ENCODE results near the gene HMGB4. TPM values are rescaled to one million over a fixed set of nuclear protein-coding genes. Genes with fewer than 3 reads are reported as not detected.

The HMGB4 gene
- total and polyA plus RNA-seq, 7 experiments from 2014 or later: not detected

- Mint-ChIP-seq H3K9me3 (peaks cover 0 to 3% (median 0%) of the 10 kb centered on the region in 11 donors), H3K36me3 (no peaks in the 10 kb centered on the region), H3K27me3 (peaks cover 1 to 50% (median 30%) of the 10 kb centered on the region in 5 donors), H3K4me3 (no peak overlapping the region), H3K4me1 (no peaks in the 10 kb centered on the region), H3K27ac (no peak overlapping the region)
- no peaks in the 10 kb centered on the region for H3K4me1 ChIP-seq (ENCODE audit: control insufficient read depth in 2 of 2, insufficient read depth in 2 of 2, low read length in 2 of 2)
- H3K9me3 ChIP-seq (ENCODE audit: control insufficient read depth in 2 of 3, low read length in 3 of 3): no peaks in the 10 kb centered on the region
- DNase-seq: no peak
- no peak overlapping the region for H3K27ac ChIP-seq (ENCODE audit: low read depth, low read length)
- ATAC-seq: no peak
- H3K4me3 ChIP-seq (ENCODE audit: low read length): no peak overlapping the region
- intact Hi-C loops (cut with micrococcal nuclease): no loop called here
- CTCF ChIA-PET: no interaction called here
- no peaks in the 10 kb centered on the region for H3K27me3 ChIP-seq (ENCODE audit: control insufficient read depth in 2 of 2, insufficient read depth in 2 of 2, low read length in 2 of 2)
- POLR2A ChIA-PET: no interaction called here
- no peaks in the 10 kb centered on the region for H3K36me3 ChIP-seq (ENCODE audit: control insufficient read depth in 2 of 3, insufficient read depth in 3 of 3, low read length in 3 of 3)
Observed at GRCh38 chr1:33853431-33853830, 10.4 kb upstream of the HMGB4 start.

GRCh38 chr1:33854091-33854490, 9.8 kb upstream of the HMGB4 start:
- Mint-ChIP-seq H3K36me3 (no peaks in the 10 kb centered on the region), H3K27me3 (peaks cover 1 to 52% (median 29%) of the 10 kb centered on the region in 5 donors), H3K27ac (no peak overlapping the region), H3K9me3 (peaks cover 0 to 3% (median 0%) of the 10 kb centered on the region in 11 donors), H3K4me1 (no peaks in the 10 kb centered on the region), H3K4me3 (no peak overlapping the region)
- no peaks in the 10 kb centered on the region for H3K9me3 ChIP-seq (ENCODE audit: control insufficient read depth in 2 of 3, low read length in 3 of 3)
- no peaks in the 10 kb centered on the region for H3K36me3 ChIP-seq (ENCODE audit: control insufficient read depth in 2 of 3, insufficient read depth in 3 of 3, low read length in 3 of 3)
- intact Hi-C loops (cut with micrococcal nuclease): no loop called here
- DNase-seq (no peak), ATAC-seq (no peak)
- no peaks in the 10 kb centered on the region for H3K27me3 ChIP-seq (ENCODE audit: control insufficient read depth in 2 of 2, insufficient read depth in 2 of 2, low read length in 2 of 2)
- no peak overlapping the region for H3K4me3 ChIP-seq (ENCODE audit: low read length)
- no peaks in the 10 kb centered on the region for H3K4me1 ChIP-seq (ENCODE audit: control insufficient read depth in 2 of 2, insufficient read depth in 2 of 2, low read length in 2 of 2)
- ChIA-PET POLR2A (no interaction called here), CTCF (no interaction called here)
- no peak overlapping the region for H3K27ac ChIP-seq (ENCODE audit: low read depth, low read length)

GRCh38 chr1:33860671-33861070, 3.2 kb upstream of the HMGB4 start:
- no peak overlapping the region for H3K4me3 Mint-ChIP-seq
- Histone ChIP-seq H3K9me3 (ENCODE audit: control insufficient read depth in 2 of 3, low read length in 3 of 3) (no peaks in the 10 kb centered on the region), H3K4me3 (ENCODE audit: low read length) (no peak overlapping the region), H3K4me1 (ENCODE audit: control insufficient read depth in 2 of 2, insufficient read depth in 2 of 2, low read length in 2 of 2) (no peaks in the 10 kb centered on the region), H3K27me3 (ENCODE audit: control insufficient read depth in 2 of 2, insufficient read depth in 2 of 2, low read length in 2 of 2) (no peaks in the 10 kb centered on the region), H3K27ac (ENCODE audit: low read depth, low read length) (no peak overlapping the region), H3K36me3 (ENCODE audit: control insufficient read depth in 2 of 3, insufficient read depth in 3 of 3, low read length in 3 of 3) (no peaks in the 10 kb centered on the region)
- ChIA-PET CTCF (no interaction called here), POLR2A (no interaction called here)
- H3K4me1 Mint-ChIP-seq: no peaks in the 10 kb centered on the region
- H3K9me3 Mint-ChIP-seq: peaks cover 0 to 3% (median 0%) of the 10 kb centered on the region in 11 donors
- H3K36me3 Mint-ChIP-seq: peaks cover 0 to 3% (median 0%) of the 10 kb centered on the region in 5 donors
- no peak overlapping the region for H3K27ac Mint-ChIP-seq
- H3K27me3 Mint-ChIP-seq: peaks cover 3 to 72% (median 27%) of the 10 kb centered on the region in 5 donors
- intact Hi-C loops (cut with micrococcal nuclease): no loop called here
- DNase-seq (no peak), ATAC-seq (no peak)

- Histone ChIP-seq H3K4me1 (ENCODE audit: control insufficient read depth in 2 of 2, insufficient read depth in 2 of 2, low read length in 2 of 2) (no peaks in the 10 kb centered on the region), H3K27ac (ENCODE audit: low read depth, low read length) (no peak overlapping the region), H3K4me3 (ENCODE audit: low read length) (no peak overlapping the region), H3K9me3 (ENCODE audit: control insufficient read depth in 2 of 3, low read length in 3 of 3) (no peaks in the 10 kb centered on the region), H3K36me3 (ENCODE audit: control insufficient read depth in 2 of 3, insufficient read depth in 3 of 3, low read length in 3 of 3) (no peaks in the 10 kb centered on the region), H3K27me3 (ENCODE audit: control insufficient read depth in 2 of 2, insufficient read depth in 2 of 2, low read length in 2 of 2) (peaks cover 0 to 3% of the 10 kb centered on the region in 2 donors)
- Mint-ChIP-seq H3K27ac (no peak overlapping the region), H3K9me3 (peaks cover 0 to 4% (median 0%) of the 10 kb centered on the region in 11 donors), H3K27me3 (peaks cover 0 to 63% (median 26%) of the 10 kb centered on the region in 5 donors), H3K4me1 (peaks cover 0 to 3% (median 0%) of the 10 kb centered on the region in 7 donors), H3K4me3 (no peak overlapping the region), H3K36me3 (peaks cover 0 to 3% (median 0%) of the 10 kb centered on the region in 5 donors)
- ATAC-seq: no peak
- POLR2A ChIA-PET: no interaction called here
- intact Hi-C loops (cut with micrococcal nuclease): no loop called here
- DNase-seq: no peak
- CTCF ChIA-PET: interaction anchor here (1.7 kb wide), 1 partner anchor 18 kb away, joined by 3 read pairs; no protein-coding TSS in a partner anchor
Observed at GRCh38 chr1:33864460-33865389, 846 bp downstream of the HMGB4 start.

GRCh38 chr1:33866281-33866680, 2.4 kb downstream of the HMGB4 start:
- intact Hi-C loops (cut with micrococcal nuclease): no loop called here
- no peak overlapping the region for H3K4me3 ChIP-seq (ENCODE audit: low read length)
- peaks cover 0 to 3% (median 0%) of the 10 kb centered on the region in 7 donors for H3K4me1 Mint-ChIP-seq
- ChIA-PET CTCF (no interaction called here), POLR2A (no interaction called here)
- H3K27ac ChIP-seq (ENCODE audit: low read depth, low read length): no peak overlapping the region
- H3K36me3 Mint-ChIP-seq: peaks cover 0 to 3% (median 0%) of the 10 kb centered on the region in 5 donors
- peaks cover 0 to 62% (median 26%) of the 10 kb centered on the region in 5 donors for H3K27me3 Mint-ChIP-seq
- no peak overlapping the region for H3K4me3 Mint-ChIP-seq
- H3K9me3 Mint-ChIP-seq: peaks cover 0 to 4% (median 0%) of the 10 kb centered on the region in 11 donors
- no peak for ATAC-seq
- no peak overlapping the region for H3K27ac Mint-ChIP-seq
- no peaks in the 10 kb centered on the region for H3K9me3 ChIP-seq (ENCODE audit: control insufficient read depth in 2 of 3, low read length in 3 of 3)
- no peaks in the 10 kb centered on the region for H3K36me3 ChIP-seq (ENCODE audit: control insufficient read depth in 2 of 3, insufficient read depth in 3 of 3, low read length in 3 of 3)
- DNase-seq: no peak
- H3K27me3 ChIP-seq (ENCODE audit: control insufficient read depth in 2 of 2, insufficient read depth in 2 of 2, low read length in 2 of 2): peaks cover 0 to 3% of the 10 kb centered on the region in 2 donors
- H3K4me1 ChIP-seq (ENCODE audit: control insufficient read depth in 2 of 2, insufficient read depth in 2 of 2, low read length in 2 of 2): no peaks in the 10 kb centered on the region

GRCh38 chr1:33867684-33868083, 3.8 kb downstream of the HMGB4 start:
- ChIA-PET CTCF (no interaction called here), POLR2A (no interaction called here)
- Histone ChIP-seq H3K36me3 (ENCODE audit: control insufficient read depth in 2 of 3, insufficient read depth in 3 of 3, low read length in 3 of 3) (no peaks in the 10 kb centered on the region), H3K4me3 (ENCODE audit: low read length) (no peak overlapping the region), H3K4me1 (ENCODE audit: control insufficient read depth in 2 of 2, insufficient read depth in 2 of 2, low read length in 2 of 2) (no peaks in the 10 kb centered on the region), H3K27ac (ENCODE audit: low read depth, low read length) (no peak overlapping the region), H3K27me3 (ENCODE audit: control insufficient read depth in 2 of 2, insufficient read depth in 2 of 2, low read length in 2 of 2) (peaks cover 0 to 3% of the 10 kb centered on the region in 2 donors), H3K9me3 (ENCODE audit: control insufficient read depth in 2 of 3, low read length in 3 of 3) (no peaks in the 10 kb centered on the region)
- Mint-ChIP-seq H3K4me1 (peaks cover 0 to 3% (median 0%) of the 10 kb centered on the region in 7 donors), H3K36me3 (peaks cover 0 to 3% (median 0%) of the 10 kb centered on the region in 5 donors), H3K27ac (no peak overlapping the region), H3K4me3 (no peak overlapping the region), H3K27me3 (peaks cover 0 to 48% (median 26%) of the 10 kb centered on the region in 5 donors), H3K9me3 (peaks cover 0 to 4% (median 0%) of the 10 kb centered on the region in 11 donors)
- no peak for ATAC-seq
- intact Hi-C loops (cut with micrococcal nuclease): no loop called here
- no peak for DNase-seq

Measured in naive thymus-derived CD4-positive, alpha-beta T cell (primary cell).